K562 (cell line): ENCODE results near the gene FAM114A2. TPM values are rescaled to one million over a fixed set of nuclear protein-coding genes. Genes with fewer than 3 reads are reported as not detected.

ENCODE experiments used
- ATAC-seq: fragments of 200-7000 bp; cut with Tn5 transposase; 3 replicates; pipeline ENCODE4 v1.9.1; 2020; ENCODE audit warnings: moderate library complexity
- BruUV-seq: library from RNA; stranded (reverse); fragments of 400-500 nt; replicated peaks from 2 replicates; lab custom pipeline; 2021; lab: Mats Ljungman, UMichigan
- CTCF ChIA-PET: fragments of 300-600 bp; formaldehyde crosslinking; extraction: SDS; loops from one replicate; lab custom pipeline; 2021; ENCODE audit warnings: low intra/inter-chr PET ratio; lab: Yijun Ruan, JAX
- POLR2A ChIA-PET: fragments of 300-600, 350-650 bp; sonication (Branson Sonifier 250); formaldehyde crosslinking; extraction: SDS; loops from one replicate; lab custom pipeline; 2021; ENCODE audit warnings: antibody characterized with exemption, inconsistent platforms; lab: Yijun Ruan, JAX
- DNase-seq, 4 experiments: peaks; one replicate each; pipeline versions ENCODE4 v3.0.0 to v3.0.0-alpha.2; 2011 to 2018; ENCODE audit warnings: low spot score in 3 of 4, mixed read lengths in 3 of 4; ENCODE audit errors: extremely low read depth in 1 of 4
- FAIRE-seq: peaks from 2 replicates; lab custom pipeline; 2011; peaks lifted over from hg19 to GRCh38; lab: Jason Lieb, UNC
- H2AFZ ChIP-seq: 2 replicates; pipeline ENCODE4 v1.6.0; 2011; ENCODE audit warnings: low read depth, low read length, control low read depth, inconsistent platforms
- H3K27ac ChIP-seq: fragments of 200-600 bp; 3 replicates; pipeline ENCODE4 v1.8.0; 2011; ENCODE audit warnings: low read depth, mild to moderate bottlenecking, control low read depth, inconsistent platforms, low read length, moderate library complexity, mixed read lengths; ENCODE audit errors: extremely low read depth
- H3K27me3 ChIP-seq, 2 experiments: fragments of 300-600 bp in 1 of 2; 2 replicates in 1 of 2; 3 replicates in 1 of 2; pipeline versions ENCODE4 v1.6.0 to v1.8.0; 2011; ENCODE audit warnings: inconsistent platforms in 2 of 2, low read length in 2 of 2, mild to moderate bottlenecking in 1 of 2, mixed read lengths in 1 of 2, moderate library complexity in 1 of 2; ENCODE audit not compliant: control insufficient read depth in 2 of 2, insufficient read depth in 2 of 2
- H3K36me3 ChIP-seq: fragments of 300-600 bp; 3 replicates; pipeline ENCODE4 v1.8.0; 2011; ENCODE audit warnings: mild to moderate bottlenecking, low read length, inconsistent platforms; ENCODE audit not compliant: control insufficient read depth, insufficient read depth
- H3K4me1 ChIP-seq, 2 experiments: fragments of 200-600 bp in 1 of 2; replicated peaks in 1 of 2; 2 replicates in 1 of 2; 3 replicates in 1 of 2; pipeline versions ENCODE4 v1.5.1 to v1.8.0; 2011; ENCODE audit warnings: inconsistent platforms in 2 of 2, low read length in 2 of 2, mild to moderate bottlenecking in 1 of 2, mixed read lengths in 1 of 2, moderate library complexity in 1 of 2; ENCODE audit not compliant: control insufficient read depth in 2 of 2, insufficient read depth in 2 of 2
- H3K4me2 ChIP-seq: 2 replicates; pipeline ENCODE4 v1.6.1; 2011; ENCODE audit warnings: low read length, control low read depth, inconsistent platforms, mixed read lengths; ENCODE audit not compliant: insufficient read depth
- H3K4me3 ChIP-seq: fragments of 200-600 bp; sonication (generic), shearing (Covaris generic); 2 replicates; pipeline ENCODE4 v1.5.1; 2016; ENCODE audit warnings: control low read depth, inconsistent platforms
- H3K79me2 ChIP-seq: fragments of 200-600 bp; 3 replicates; pipeline ENCODE4 v1.8.0; 2011; ENCODE audit warnings: low read length, inconsistent platforms; ENCODE audit not compliant: control insufficient read depth, insufficient read depth
- H3K9ac ChIP-seq, 2 experiments: 2 replicates each; pipeline versions ENCODE4 v1.6.0 to v1.6.1; 2011; ENCODE audit warnings: low read depth in 2 of 2, low read length in 2 of 2, control low read depth in 1 of 2, inconsistent platforms in 1 of 2, mild to moderate bottlenecking in 1 of 2, mixed read lengths in 1 of 2; ENCODE audit not compliant: insufficient read depth in 1 of 2
- H3K9me1 ChIP-seq: one replicate; pipeline ENCODE4 v1.6.0; 2011; ENCODE audit warnings: inconsistent platforms, mild to moderate bottlenecking, low read length, moderate library complexity; ENCODE audit not compliant: control insufficient read depth, insufficient read depth
- H3K9me3 ChIP-seq: replicated peaks from 2 replicates; pipeline ENCODE4 v1.5.1; 2011; ENCODE audit warnings: low read depth, low read length, inconsistent platforms; ENCODE audit not compliant: control insufficient read depth, insufficient read depth
- H4K20me1 ChIP-seq: replicated peaks from 2 replicates; pipeline ENCODE4 v1.6.1; 2011; ENCODE audit warnings: low read length, inconsistent platforms, mixed read lengths; ENCODE audit not compliant: control insufficient read depth, insufficient read depth
- CHD1 ChIP-seq: fragments of 200-600 bp; sonication (generic); IDR thresholded peaks from one replicate; pipeline ENCODE4 v1.6.1; 2012; ENCODE audit warnings: mild to moderate bottlenecking, moderate library complexity, low read length, inconsistent platforms
- MCM5 ChIP-seq: fragments of 450-650 bp; IDR thresholded peaks from 2 replicates; pipeline ENCODE4 v1.6.1; 2016; ENCODE audit warnings: low read depth
- NR3C1 ChIP-seq: sonication (generic); formaldehyde crosslinking; IDR thresholded peaks from 2 replicates; pipeline ENCODE4 v1.8.1; 2022; ENCODE audit warnings: missing genetic modification reagents
- ZNF239 ChIP-seq: fragments of 250-450 bp; sonication (Bioruptor Pico); IDR thresholded peaks from 2 replicates; pipeline ENCODE4 v1.4.0; 2020; ENCODE audit warnings: mild to moderate bottlenecking
- ZNF347 ChIP-seq: fragments of 450-650 bp; formaldehyde crosslinking; IDR thresholded peaks from 2 replicates; pipeline ENCODE4 v1.4.0; 2020; ENCODE audit warnings: low read depth, mild to moderate bottlenecking, moderate library complexity
- WGBS: fragments of 100-300 bp; shearing (Covaris generic); methylation state at CpG from one replicate; pipeline ENCODE4 v1.1.6; 2016; ENCODE audit warnings: low coverage, mixed read lengths; ENCODE audit not compliant: insufficient coverage; ENCODE audit errors: missing lambda C conversion rate; 5-methylcytosine and 5-hydroxymethylcytosine counted together
- in situ Hi-C: fragments of 300-500 bp; cut with MboI; formaldehyde crosslinking; loops from 4 replicates; pipeline ENCODE4 v1.15.0; 2018; ENCODE audit warnings: inconsistent platforms, mixed read lengths
- intact Hi-C: fragments of 100-400 bp; cut with micrococcal nuclease; formaldehyde crosslinking; loops from 2 replicates; pipeline ENCODE4 v1.14.2; 2022
- polyA plus RNA-seq, 8 experiments: library from polyadenylated mRNA; depleted of rRNA in 4 of 8; stranded (reverse) in 5 of 8; unstranded in 3 of 8; fragments of >200 nt; fragmentation: Nextera tagmentation in 2 of 8; fragmentation: Illumina TruSeq in 1 of 8; extraction: Ambion mirVana in 2 of 8; extraction: Trizol in 1 of 8; gene quantifications; 2 replicates each; pipeline versions ENCODE4 v1.2.1 to v1.2.3, GENCODE V29; 2011 to 2014; ENCODE audit warnings: inconsistent platforms in 1 of 8, missing spikeins in 1 of 8
- total RNA-seq, 7 experiments: library from RNA; depleted of rRNA in 6 of 7; stranded (reverse); fragments of >200 nt in 6 of 7; fragmentation: Illumina TruSeq in 2 of 7; extraction: Trizol in 2 of 7; gene quantifications; 2 replicates each; pipeline versions ENCODE4 v1.2.1 to v1.2.3, GENCODE V29; 2011 to 2021; ENCODE audit warnings: low replicate concordance in 1 of 7
- TF ChIP-seq, protein P1 (sequence below): sonication (generic); formaldehyde crosslinking; IDR thresholded peaks from 2 replicates; pipeline ENCODE4 v1.8.0; 2022; ENCODE audit warnings: mild to moderate bottlenecking, missing genetic modification reagents
- TF ChIP-seq, protein P2 (sequence below): sonication (generic); formaldehyde crosslinking; IDR thresholded peaks from 2 replicates; pipeline ENCODE4 v1.8.0; 2022; ENCODE audit warnings: mild to moderate bottlenecking, missing genetic modification reagents
- TF ChIP-seq, protein P3 (sequence below): fragments of 250-450 bp; sonication (Bioruptor Pico); IDR thresholded peaks from 2 replicates; pipeline ENCODE4 v1.4.0; 2020

Gene FAM114A2
- total and polyA plus RNA-seq, 9 of the 15 experiments (the other 6 are each of a cell fraction or from before 2014, with no cell fraction given) = 14.4 to 28.1 (median 21.2) TPM

DNA sequence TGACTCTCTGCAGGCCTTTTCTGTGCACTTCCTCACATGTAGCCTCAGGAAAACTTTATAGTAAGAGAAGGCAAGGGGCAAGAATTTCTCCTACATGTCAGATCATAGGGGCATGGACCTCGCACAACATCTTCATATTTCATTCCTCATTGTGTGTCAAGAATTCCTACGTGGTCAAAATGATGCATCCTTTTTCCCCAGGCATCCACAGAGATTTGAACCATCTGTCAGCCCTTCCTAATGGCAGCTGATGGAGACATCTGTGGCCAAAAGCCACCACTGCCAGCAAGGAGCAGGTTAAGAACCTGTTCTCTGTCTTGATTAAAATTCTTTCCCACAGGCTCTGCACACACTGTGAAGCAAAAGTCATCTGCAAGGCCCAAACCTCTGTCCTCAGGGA, 42.5 kb upstream of the FAM114A2 start:
- no peak overlapping the region for H3K4me2 ChIP-seq
- ATAC-seq (no peak), FAIRE-seq (no peak), DNase-seq (no peak)
- no peaks in the 10 kb centered on the region for H4K20me1 ChIP-seq
- no TSS peak for BruUV-seq
- no peaks in the 10 kb centered on the region for H3K36me3 ChIP-seq
- H3K27ac ChIP-seq = no peak overlapping the region
- intact Hi-C loops (no loop called here), in situ Hi-C loops (no loop called here)
- no peak overlapping the region for H2AFZ ChIP-seq
- H3K4me3 ChIP-seq = no peak overlapping the region
- CTCF ChIA-PET = no interaction called here
- no peaks in the 10 kb centered on the region for H3K79me2 ChIP-seq
- no peak overlapping the region for H3K9ac ChIP-seq
- POLR2A ChIA-PET = interaction anchor here (0.6 kb wide), 1 partner anchor 194 kb away, joined by 4 read pairs; no protein-coding TSS in a partner anchor
- WGBS = 0% methylated on average over 2 of the region's 2 CpGs
- H3K9me1 ChIP-seq = no peaks in the 10 kb centered on the region
- H3K27me3 ChIP-seq = peaks cover 2 to 13% of the 10 kb centered on the region in 2 experiments; a peak in 4 of 5 replicates
- H3K4me1 ChIP-seq = no peaks in the 10 kb centered on the region; a peak in 1 of 5 replicates
- no peaks in the 10 kb centered on the region for H3K9me3 ChIP-seq
- TF ChIP-seq, protein P1, sequence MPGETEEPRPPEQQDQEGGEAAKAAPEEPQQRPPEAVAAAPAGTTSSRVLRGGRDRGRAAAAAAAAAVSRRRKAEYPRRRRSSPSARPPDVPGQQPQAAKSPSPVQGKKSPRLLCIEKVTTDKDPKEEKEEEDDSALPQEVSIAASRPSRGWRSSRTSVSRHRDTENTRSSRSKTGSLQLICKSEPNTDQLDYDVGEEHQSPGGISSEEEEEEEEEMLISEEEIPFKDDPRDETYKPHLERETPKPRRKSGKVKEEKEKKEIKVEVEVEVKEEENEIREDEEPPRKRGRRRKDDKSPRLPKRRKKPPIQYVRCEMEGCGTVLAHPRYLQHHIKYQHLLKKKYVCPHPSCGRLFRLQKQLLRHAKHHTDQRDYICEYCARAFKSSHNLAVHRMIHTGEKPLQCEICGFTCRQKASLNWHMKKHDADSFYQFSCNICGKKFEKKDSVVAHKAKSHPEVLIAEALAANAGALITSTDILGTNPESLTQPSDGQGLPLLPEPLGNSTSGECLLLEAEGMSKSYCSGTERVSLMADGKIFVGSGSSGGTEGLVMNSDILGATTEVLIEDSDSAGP = no peak
- peak; percentile 8; the same call in 1 of the 2 replicates for TF ChIP-seq ZNF239

DNA sequence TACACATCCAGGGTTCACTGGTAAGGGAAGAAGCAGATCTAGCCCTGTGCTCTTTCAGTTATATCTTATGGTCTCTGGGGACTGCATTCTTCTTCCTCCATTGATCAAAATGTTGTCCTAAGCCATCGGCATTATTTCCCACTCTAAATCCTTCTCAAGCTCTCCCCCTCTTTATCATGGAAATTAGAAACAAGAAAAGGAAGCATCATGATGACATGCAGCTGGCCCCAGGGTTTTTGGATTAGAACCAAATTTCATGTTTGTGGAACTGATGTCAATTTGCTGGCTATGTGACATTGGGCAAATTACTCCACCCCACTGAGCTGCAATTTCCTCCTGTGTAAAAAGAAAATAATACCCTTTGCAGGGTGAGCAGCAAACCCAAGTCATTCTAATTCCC, 39.6 kb upstream of the FAM114A2 start:
- Histone ChIP-seq H3K9ac (no peak overlapping the region), H2AFZ (no peak overlapping the region), H3K27ac (no peak overlapping the region), H3K36me3 (no peaks in the 10 kb centered on the region), H3K27me3 (peaks cover 0 to 7% of the 10 kb centered on the region in 2 experiments; a peak in 2 of 5 replicates), H3K9me1 (no peaks in the 10 kb centered on the region), H3K4me2 (no peak overlapping the region), H3K79me2 (no peaks in the 10 kb centered on the region), H4K20me1 (no peaks in the 10 kb centered on the region), H3K9me3 (no peaks in the 10 kb centered on the region), H3K4me1 (no peaks in the 10 kb centered on the region; a peak in 1 of 5 replicates), H3K4me3 (no peak overlapping the region)
- FAIRE-seq = no peak
- 0% methylated on average over 1 of the region's 1 CpG for WGBS
- no peak for ATAC-seq
- POLR2A ChIA-PET = no interaction called here
- CTCF ChIA-PET = no interaction called here
- DNase-seq = no peak
- no TSS peak for BruUV-seq
- intact Hi-C loops = loop anchor here (10.0 kb wide), 1 partner anchor 447 kb away; no protein-coding TSS in a partner anchor
- in situ Hi-C loops = loop anchor here (10.0 kb wide), 1 partner anchor 527 kb away; no protein-coding TSS in a partner anchor
- no peak for TF ChIP-seq CHD1
- TF ChIP-seq, protein P2, sequence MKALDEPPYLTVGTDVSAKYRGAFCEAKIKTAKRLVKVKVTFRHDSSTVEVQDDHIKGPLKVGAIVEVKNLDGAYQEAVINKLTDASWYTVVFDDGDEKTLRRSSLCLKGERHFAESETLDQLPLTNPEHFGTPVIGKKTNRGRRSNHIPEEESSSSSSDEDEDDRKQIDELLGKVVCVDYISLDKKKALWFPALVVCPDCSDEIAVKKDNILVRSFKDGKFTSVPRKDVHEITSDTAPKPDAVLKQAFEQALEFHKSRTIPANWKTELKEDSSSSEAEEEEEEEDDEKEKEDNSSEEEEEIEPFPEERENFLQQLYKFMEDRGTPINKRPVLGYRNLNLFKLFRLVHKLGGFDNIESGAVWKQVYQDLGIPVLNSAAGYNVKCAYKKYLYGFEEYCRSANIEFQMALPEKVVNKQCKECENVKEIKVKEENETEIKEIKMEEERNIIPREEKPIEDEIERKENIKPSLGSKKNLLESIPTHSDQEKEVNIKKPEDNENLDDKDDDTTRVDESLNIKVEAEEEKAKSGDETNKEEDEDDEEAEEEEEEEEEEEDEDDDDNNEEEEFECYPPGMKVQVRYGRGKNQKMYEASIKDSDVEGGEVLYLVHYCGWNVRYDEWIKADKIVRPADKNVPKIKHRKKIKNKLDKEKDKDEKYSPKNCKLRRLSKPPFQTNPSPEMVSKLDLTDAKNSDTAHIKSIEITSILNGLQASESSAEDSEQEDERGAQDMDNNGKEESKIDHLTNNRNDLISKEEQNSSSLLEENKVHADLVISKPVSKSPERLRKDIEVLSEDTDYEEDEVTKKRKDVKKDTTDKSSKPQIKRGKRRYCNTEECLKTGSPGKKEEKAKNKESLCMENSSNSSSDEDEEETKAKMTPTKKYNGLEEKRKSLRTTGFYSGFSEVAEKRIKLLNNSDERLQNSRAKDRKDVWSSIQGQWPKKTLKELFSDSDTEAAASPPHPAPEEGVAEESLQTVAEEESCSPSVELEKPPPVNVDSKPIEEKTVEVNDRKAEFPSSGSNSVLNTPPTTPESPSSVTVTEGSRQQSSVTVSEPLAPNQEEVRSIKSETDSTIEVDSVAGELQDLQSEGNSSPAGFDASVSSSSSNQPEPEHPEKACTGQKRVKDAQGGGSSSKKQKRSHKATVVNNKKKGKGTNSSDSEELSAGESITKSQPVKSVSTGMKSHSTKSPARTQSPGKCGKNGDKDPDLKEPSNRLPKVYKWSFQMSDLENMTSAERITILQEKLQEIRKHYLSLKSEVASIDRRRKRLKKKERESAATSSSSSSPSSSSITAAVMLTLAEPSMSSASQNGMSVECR (CRISPR knock-in tag) = no peak
- TF ChIP-seq NR3C1 (CRISPR knock-in tag) = no peak
- TF ChIP-seq, protein P3, sequence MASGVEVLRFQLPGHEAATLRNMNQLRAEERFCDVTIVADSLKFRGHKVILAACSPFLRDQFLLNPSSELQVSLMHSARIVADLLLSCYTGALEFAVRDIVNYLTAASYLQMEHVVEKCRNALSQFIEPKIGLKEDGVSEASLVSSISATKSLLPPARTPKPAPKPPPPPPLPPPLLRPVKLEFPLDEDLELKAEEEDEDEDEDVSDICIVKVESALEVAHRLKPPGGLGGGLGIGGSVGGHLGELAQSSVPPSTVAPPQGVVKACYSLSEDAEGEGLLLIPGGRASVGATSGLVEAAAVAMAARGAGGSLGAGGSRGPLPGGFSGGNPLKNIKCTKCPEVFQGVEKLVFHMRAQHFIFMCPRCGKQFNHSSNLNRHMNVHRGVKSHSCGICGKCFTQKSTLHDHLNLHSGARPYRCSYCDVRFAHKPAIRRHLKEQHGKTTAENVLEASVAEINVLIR (CRISPR knock-in tag) = no peak
- TF ChIP-seq MCM5 = no peak
- no peak for TF ChIP-seq ZNF347 (CRISPR knock-in tag)
